H1 (cell line): ENCODE data around the gene PNPLA4. TPM values are rescaled to one million over a fixed set of nuclear protein-coding genes. Genes with fewer than 3 reads are reported as not detected.

ENCODE experiments used
- CTCF ChIA-PET: fragments of 300-600 bp; sonication (Branson Sonifier 250); formaldehyde crosslinking; loops from one replicate; lab custom pipeline; 2021; ENCODE audit not compliant: partially characterized antibody; lab: Charles Lee
- POLR2A ChIA-PET: fragments of 300-600 bp; sonication (Branson Sonifier 250); formaldehyde crosslinking; loops from one replicate; lab custom pipeline; 2021; ENCODE audit warnings: inconsistent platforms; ENCODE audit not compliant: partially characterized antibody; lab: Charles Lee
- DNase-seq, 2 experiments: peaks; one replicate each; pipeline versions ENCODE4 v3.0.0 to v3.0.0-alpha.2; 2010 to 2022; ENCODE audit warnings: low spot score in 2 of 2, low read depth in 1 of 2, mixed read lengths in 1 of 2
- FAIRE-seq: peaks from 2 replicates; lab custom pipeline; 2011; peaks lifted over from hg19 to GRCh38; lab: Jason Lieb, UNC
- H2AFZ ChIP-seq: 2 replicates; pipeline ENCODE4 v1.8.1; 2012; ENCODE audit warnings: low read length, inconsistent platforms
- H2AK5ac ChIP-seq: 2 replicates; pipeline ENCODE4 v1.6.1; 2013; ENCODE audit warnings: low read depth, low read length
- H2BK120ac ChIP-seq: replicated peaks from 2 replicates; pipeline ENCODE3; 2013; ENCODE audit warnings: low read depth, low read length, inconsistent platforms
- H2BK12ac ChIP-seq: 2 replicates; pipeline ENCODE4 v1.6.1; 2013; ENCODE audit warnings: low read depth, low read length
- H2BK15ac ChIP-seq: 2 replicates; pipeline ENCODE4 v1.6.1; 2013; ENCODE audit warnings: low read length
- H2BK20ac ChIP-seq: 2 replicates; pipeline ENCODE4 v1.6.1; 2013; ENCODE audit warnings: low read length
- H2BK5ac ChIP-seq: 2 replicates; pipeline ENCODE4 v1.6.1; 2013; ENCODE audit warnings: low read depth, low read length
- H3K14ac ChIP-seq: 2 replicates; pipeline ENCODE4 v1.6.1; 2013; ENCODE audit warnings: inconsistent platforms; ENCODE audit not compliant: insufficient read length
- H3K18ac ChIP-seq: 2 replicates; pipeline ENCODE4 v1.6.1; 2013; ENCODE audit warnings: low read length; ENCODE audit errors: extremely low read depth
- H3K23ac ChIP-seq: 2 replicates; pipeline ENCODE4 v1.6.1; 2013; ENCODE audit warnings: inconsistent platforms; ENCODE audit not compliant: insufficient read length
- H3K23me2 ChIP-seq: 2 replicates; pipeline ENCODE4 v1.6.1; 2013; ENCODE audit warnings: low read depth, low read length
- H3K27ac ChIP-seq: 2 replicates; pipeline ENCODE4 v1.6.1; 2011; ENCODE audit warnings: low read depth, low read length, inconsistent platforms
- H3K27me3 ChIP-seq, 4 experiments: replicated peaks in 1 of 4; 1 replicate in 1 of 4; 2 replicates in 3 of 4; pipeline versions ENCODE4 v1.6.1 to v1.8.1; 2011 to 2013; ENCODE audit warnings: low read length in 3 of 4, mild to moderate bottlenecking in 3 of 4, inconsistent platforms in 2 of 4, mixed read lengths in 2 of 4, moderate library complexity in 1 of 4; ENCODE audit not compliant: control insufficient read depth in 3 of 4, insufficient read depth in 3 of 4; ENCODE audit errors: extremely low read depth in 1 of 4
- H3K36me3 ChIP-seq, 4 experiments: 2 replicates each; pipeline versions ENCODE4 v1.6.1 to v1.8.1; 2011 to 2013; ENCODE audit warnings: mild to moderate bottlenecking in 4 of 4, low read length in 3 of 4, moderate library complexity in 2 of 4, control low read depth in 1 of 4, inconsistent platforms in 1 of 4; ENCODE audit not compliant: insufficient read depth in 4 of 4, control insufficient read depth in 2 of 4
- H3K4ac ChIP-seq: replicated peaks from 2 replicates; pipeline ENCODE3; 2013; ENCODE audit warnings: low read length, low read depth, mixed read lengths, inconsistent platforms; ENCODE audit not compliant: insufficient read length
- H3K4me1 ChIP-seq, 4 experiments: replicated peaks in 1 of 4; 1 replicate in 1 of 4; 2 replicates in 3 of 4; pipeline versions ENCODE4 v1.6.1 to v1.8.1; 2011 to 2013; ENCODE audit warnings: low read length in 3 of 4, inconsistent platforms in 2 of 4, mixed read lengths in 1 of 4; ENCODE audit not compliant: insufficient read depth in 4 of 4, control insufficient read depth in 3 of 4
- H3K4me2 ChIP-seq, 2 experiments: 2 replicates each; pipeline versions ENCODE4 v1.6.1 to v1.8.1; 2011 to 2013; ENCODE audit warnings: low read depth in 2 of 2, low read length in 2 of 2, control low read depth in 1 of 2, inconsistent platforms in 1 of 2, mild to moderate bottlenecking in 1 of 2; ENCODE audit not compliant: insufficient read depth in 1 of 2
- H3K4me3 ChIP-seq, 4 experiments: fragments of 200-600, 300-600 bp in 1 of 4; sonication (generic), shearing (Covaris generic), sonication (Bioruptor Twin) in 1 of 4; 2 replicates each; pipeline versions ENCODE4 v1.5.1 to v1.8.1; 2011 to 2016; ENCODE audit warnings: low read length in 4 of 4, low read depth in 3 of 4, control low read depth in 2 of 4, inconsistent platforms in 2 of 4, mild to moderate bottlenecking in 2 of 4, mixed read lengths in 1 of 4, moderate library complexity in 1 of 4; ENCODE audit not compliant: insufficient read depth in 2 of 4; ENCODE audit errors: extremely low read depth in 1 of 4
- H3K56ac ChIP-seq: replicated peaks from 2 replicates; pipeline ENCODE3; 2013; ENCODE audit warnings: low read depth, mild to moderate bottlenecking, mixed read lengths, low read length, inconsistent platforms; ENCODE audit not compliant: insufficient read length
- H3K79me1 ChIP-seq: 2 replicates; pipeline ENCODE4 v1.6.1; 2013; ENCODE audit warnings: low read depth, low read length, control low read depth
- H3K79me2 ChIP-seq, 2 experiments: 2 replicates each; pipeline versions ENCODE4 v1.6.1 to v1.8.1; 2012 to 2013; ENCODE audit warnings: low read length in 2 of 2, mild to moderate bottlenecking in 2 of 2, inconsistent platforms in 1 of 2; ENCODE audit not compliant: insufficient read depth in 2 of 2, control insufficient read depth in 1 of 2
- H3K9ac ChIP-seq, 4 experiments: replicated peaks in 1 of 4; 1 replicate in 1 of 4; 2 replicates in 3 of 4; pipeline versions ENCODE4 v1.6.1 to v1.8.1; 2011 to 2013; ENCODE audit warnings: low read depth in 3 of 4, low read length in 3 of 4, control low read depth in 2 of 4, mild to moderate bottlenecking in 2 of 4, moderate library complexity in 2 of 4, inconsistent platforms in 1 of 4; ENCODE audit errors: extremely low read depth in 1 of 4
- H3K9me3 ChIP-seq, 2 experiments: 2 replicates each; pipeline versions ENCODE4 v1.6.1 to v1.8.1; 2012 to 2013; ENCODE audit warnings: mild to moderate bottlenecking in 2 of 2, moderate library complexity in 2 of 2, control low read depth in 1 of 2, inconsistent platforms in 1 of 2, low read depth in 1 of 2, low read length in 1 of 2, mixed read lengths in 1 of 2; ENCODE audit not compliant: insufficient read depth in 2 of 2
- H4K20me1 ChIP-seq, 2 experiments: replicated peaks in 1 of 2; 2 replicates each; pipeline versions ENCODE3 to v1.8.1; 2011 to 2013; ENCODE audit warnings: inconsistent platforms in 2 of 2, low read length in 2 of 2, mild to moderate bottlenecking in 1 of 2; ENCODE audit not compliant: insufficient read depth in 2 of 2, control insufficient read depth in 1 of 2
- H4K5ac ChIP-seq: 2 replicates; pipeline ENCODE4 v1.6.1; 2013; ENCODE audit warnings: low read length, low read depth, mixed read lengths, inconsistent platforms; ENCODE audit not compliant: insufficient read length
- H4K8ac ChIP-seq: 2 replicates; pipeline ENCODE4 v1.8.0; 2013; ENCODE audit warnings: mild to moderate bottlenecking, moderate library complexity, low read length, inconsistent platforms; ENCODE audit not compliant: insufficient read depth; ENCODE audit errors: extremely low read depth
- H4K91ac ChIP-seq: replicated peaks from 2 replicates; pipeline ENCODE3; 2013; ENCODE audit warnings: low read length, mixed read lengths, inconsistent platforms; ENCODE audit not compliant: insufficient read length
- KDM4A ChIP-seq: IDR thresholded peaks from one replicate; pipeline ENCODE4 v1.7.1; 2012; ENCODE audit warnings: low read depth, mild to moderate bottlenecking, moderate library complexity, low read length, inconsistent platforms; ENCODE audit not compliant: severe bottlenecking
- WGBS, 2 experiments: shearing (Covaris generic) in 1 of 2; methylation state at CpG; one replicate each; pipeline versions ENCODE4 v1.1.6 to v1.1.7; 2013 to 2015; ENCODE audit warnings: low lambda C conversion rate in 2 of 2, mixed read lengths in 2 of 2, inconsistent platforms in 1 of 2, low coverage in 1 of 2, missing lambda C conversion rate in 1 of 2; ENCODE audit not compliant: insufficient replicate concordance in 2 of 2, insufficient coverage in 1 of 2, insufficient read length in 1 of 2; ENCODE audit errors: extremely low coverage in 1 of 2, missing lambda C conversion rate in 1 of 2; 5-methylcytosine and 5-hydroxymethylcytosine counted together
- polyA plus RNA-seq, 7 experiments: library from polyadenylated mRNA; depleted of rRNA in 3 of 7; stranded (reverse) in 5 of 7; unstranded in 2 of 7; fragments of >200 nt in 5 of 7; fragments of 200-250 nt in 2 of 7; gene quantifications; 1 replicate in 5 of 7; 2 replicates in 1 of 7; 4 replicates in 1 of 7; pipeline versions ENCODE4 v1.2.1 to v1.2.3, GENCODE V29; 2011 to 2013; ENCODE audit warnings: missing spikeins in 2 of 7, mixed read lengths in 2 of 7
- total RNA-seq: library from RNA; stranded (reverse); fragmentation: NEBNext Ultra II Directional; extraction: Animal tissue kit (Norgen Biotek cat#: 25700); gene quantifications from 2 replicates; pipeline ENCODE4 v1.2.1, GENCODE V29; 2021

The PNPLA4 gene
- total and polyA plus RNA-seq, 2 of the 8 experiments (the other 6 are each of a cell fraction or from before 2014, with no cell fraction given): 14.3 to 18.2 TPM

DNA sequence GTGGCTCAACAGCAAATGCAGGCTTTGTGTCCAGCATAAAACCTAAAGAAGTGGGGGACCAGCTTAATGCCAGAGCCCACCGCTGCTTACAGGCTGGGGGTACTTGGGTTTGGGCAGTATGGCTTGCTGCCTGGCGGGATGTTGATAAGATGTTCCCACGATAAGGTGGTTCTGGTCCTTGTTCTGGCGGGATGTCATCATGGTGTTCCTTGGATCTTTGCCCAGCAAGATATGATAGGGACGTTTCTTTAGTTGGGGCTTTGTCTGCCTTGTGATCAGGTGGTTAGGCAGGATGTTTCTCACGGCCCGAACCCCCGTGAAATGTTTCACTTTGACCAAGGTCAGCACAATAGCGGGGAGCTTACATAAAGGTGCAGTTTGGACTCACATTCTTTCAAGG, 35.3 kb downstream of the PNPLA4 start:
- Histone ChIP-seq H3K36me3 (no peaks in the 10 kb centered on the region), H3K4me2 (no peak overlapping the region), H2BK5ac (no peak overlapping the region), H3K56ac (no peak overlapping the region), H2BK20ac (no peak overlapping the region), H4K8ac (no peak overlapping the region), H3K79me2 (no peaks in the 10 kb centered on the region), H3K4ac (no peak overlapping the region), H3K9me3 (no peaks in the 10 kb centered on the region), H4K91ac (no peak overlapping the region), H3K23me2 (no peaks in the 10 kb centered on the region), H4K5ac (no peak overlapping the region), H2AK5ac (no peak overlapping the region), H3K4me1 (no peaks in the 10 kb centered on the region), H3K9ac (no peak overlapping the region), H3K27ac (no peak overlapping the region), H3K18ac (no peak overlapping the region), H3K27me3 (no peaks in the 10 kb centered on the region), H3K14ac (no peak overlapping the region), H3K4me3 (no peak overlapping the region), H4K20me1 (no peaks in the 10 kb centered on the region), H2AFZ (no peak overlapping the region), H3K79me1 (no peaks in the 10 kb centered on the region), H2BK120ac (no peak overlapping the region), H2BK15ac (no peak overlapping the region), H2BK12ac (no peak overlapping the region), H3K23ac (no peak overlapping the region)
- WGBS, 2 experiments: 82% methylated on average over 9 of the region's 9 CpGs; no CpG with 5 or more reads in 1 of the 2 experiments
- ChIA-PET POLR2A (no interaction called here), CTCF (no interaction called here)
- no peak for FAIRE-seq
- no peak for DNase-seq
- no peak for TF ChIP-seq KDM4A
